ENCODE data around the gene CFAP46. TPM values are rescaled to one million over a fixed set of nuclear protein-coding genes. Genes with fewer than 3 reads are reported as not detected.
"Not testable (repeated sequence)": the region's sequence is repeated elsewhere in the genome, so short reads cannot be mapped to it uniquely, and the experiment has no call there.

Gene CFAP46
- polyA plus RNA-seq, 1 donor from 2014 or later = not detected

DNA sequence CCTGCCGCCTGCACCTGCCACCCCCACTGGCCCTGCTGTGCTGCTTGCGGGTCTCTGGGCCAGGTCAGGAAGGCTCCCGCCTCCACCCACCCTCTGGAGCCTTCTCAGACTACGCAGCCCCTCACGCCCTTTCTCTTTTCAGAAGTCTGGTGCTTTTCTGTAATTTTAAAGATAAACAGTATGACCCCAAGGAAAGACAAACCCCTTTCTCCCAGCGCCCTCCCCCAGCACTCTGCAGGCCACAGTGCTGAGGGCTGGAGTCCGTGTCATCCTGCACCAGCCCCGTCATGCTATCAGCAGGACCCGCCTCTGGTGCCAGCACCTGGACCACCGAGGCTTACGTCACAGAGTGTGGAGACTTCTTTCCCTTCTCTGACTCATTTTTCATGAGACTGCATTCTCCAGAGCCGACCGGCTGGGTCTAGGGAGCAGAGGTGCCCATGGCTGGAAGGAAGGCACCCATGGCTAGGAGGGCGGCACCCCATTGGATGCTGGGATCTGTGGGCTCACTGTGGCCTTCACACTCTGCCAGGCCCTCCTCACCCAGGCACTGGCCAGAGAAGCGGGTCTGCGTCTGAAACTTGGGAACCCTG lies 53.4 kb downstream of the CFAP46 start:
- no peak overlapping the region for H3K4me3 Mint-ChIP-seq
- H3K9me3 Mint-ChIP-seq = no peaks in the 10 kb centered on the region
- peaks cover 2% of the 10 kb centered on the region for H3K36me3 Mint-ChIP-seq
- H3K27ac Mint-ChIP-seq = no peak overlapping the region
- H3K4me1 Mint-ChIP-seq = no peaks in the 10 kb centered on the region
- H3K27me3 Mint-ChIP-seq = peaks cover 5% of the 10 kb centered on the region

DNA sequence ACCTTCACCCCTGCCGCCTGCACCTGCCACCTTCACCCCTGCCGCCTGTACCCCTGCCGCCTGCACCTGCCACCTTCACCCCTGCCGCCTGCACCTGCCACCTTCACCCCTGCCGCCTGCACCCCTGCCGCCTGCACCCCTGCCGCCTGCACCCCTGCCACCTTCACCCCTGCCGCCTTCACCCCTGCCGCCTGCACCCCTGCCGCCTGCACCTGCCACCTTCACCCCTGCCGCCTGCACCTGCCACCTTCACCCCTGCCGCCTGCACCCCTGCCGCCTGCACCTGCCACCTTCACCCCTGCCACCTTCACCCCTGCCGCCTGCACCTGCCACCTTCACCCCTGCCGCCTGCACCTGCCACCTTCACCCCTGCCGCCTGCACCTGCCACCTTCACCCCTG lies 53.9 kb downstream of the CFAP46 start:
- H3K27me3 Mint-ChIP-seq, H3K4me3 Mint-ChIP-seq, H3K4me1 Mint-ChIP-seq, H3K36me3 Mint-ChIP-seq, H3K9me3 Mint-ChIP-seq, H3K27ac Mint-ChIP-seq: not testable (repeated sequence)

DNA sequence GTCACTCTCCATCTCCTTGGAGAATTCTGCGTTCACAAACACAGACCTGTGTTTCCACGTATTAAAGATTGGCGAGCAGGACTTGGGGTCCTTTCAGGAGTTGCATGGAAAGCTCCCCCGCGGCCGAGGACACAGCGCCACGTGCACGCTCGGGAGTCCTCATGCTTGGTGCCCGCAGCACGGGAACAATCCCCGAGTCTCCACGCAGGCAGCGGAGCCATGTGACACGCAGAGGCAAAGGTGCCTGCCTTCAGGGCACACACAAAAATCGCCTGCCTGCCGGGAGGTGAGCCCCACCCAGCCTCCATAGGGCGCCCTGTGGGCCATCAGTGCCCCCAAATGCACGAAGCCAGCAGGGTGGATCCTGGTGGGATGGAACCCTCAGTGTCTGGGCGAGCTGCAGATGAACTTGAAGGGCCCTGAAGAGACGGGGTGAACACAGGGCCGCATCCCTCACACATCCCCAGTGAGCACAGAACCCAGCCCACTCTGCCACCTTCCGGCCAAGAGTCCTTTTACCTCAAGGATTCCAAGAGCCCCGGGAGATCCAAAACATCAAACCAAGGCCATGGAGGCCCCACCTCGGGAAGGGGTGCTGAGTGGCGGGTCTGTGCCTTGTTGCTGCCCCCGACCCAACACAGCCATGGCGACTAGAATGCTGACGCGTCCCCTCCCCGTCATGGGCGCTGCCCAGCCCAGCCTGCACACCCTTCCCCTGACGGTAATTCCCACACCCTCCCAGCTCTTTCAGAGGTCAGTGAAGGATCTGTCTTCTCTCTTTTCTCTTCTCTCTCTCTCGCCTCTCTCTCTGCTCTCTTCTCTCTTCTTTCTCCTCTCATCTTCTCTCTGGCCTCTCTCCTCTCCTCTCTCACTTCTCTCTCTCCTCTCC lies 55.9 kb downstream of the CFAP46 start:
- Mint-ChIP-seq H3K36me3 (no peaks in the 10 kb centered on the region), H3K4me1 (peaks cover 0 to 3% (median 0%) of the 10 kb centered on the region in 3 donors), H3K27ac (no peak overlapping the region), H3K4me3 (peak overlapping the region in 1 of 4 donors; percentile 67), H3K27me3 (peaks cover 4% of the 10 kb centered on the region), H3K9me3 (no peaks in the 10 kb centered on the region)

DNA sequence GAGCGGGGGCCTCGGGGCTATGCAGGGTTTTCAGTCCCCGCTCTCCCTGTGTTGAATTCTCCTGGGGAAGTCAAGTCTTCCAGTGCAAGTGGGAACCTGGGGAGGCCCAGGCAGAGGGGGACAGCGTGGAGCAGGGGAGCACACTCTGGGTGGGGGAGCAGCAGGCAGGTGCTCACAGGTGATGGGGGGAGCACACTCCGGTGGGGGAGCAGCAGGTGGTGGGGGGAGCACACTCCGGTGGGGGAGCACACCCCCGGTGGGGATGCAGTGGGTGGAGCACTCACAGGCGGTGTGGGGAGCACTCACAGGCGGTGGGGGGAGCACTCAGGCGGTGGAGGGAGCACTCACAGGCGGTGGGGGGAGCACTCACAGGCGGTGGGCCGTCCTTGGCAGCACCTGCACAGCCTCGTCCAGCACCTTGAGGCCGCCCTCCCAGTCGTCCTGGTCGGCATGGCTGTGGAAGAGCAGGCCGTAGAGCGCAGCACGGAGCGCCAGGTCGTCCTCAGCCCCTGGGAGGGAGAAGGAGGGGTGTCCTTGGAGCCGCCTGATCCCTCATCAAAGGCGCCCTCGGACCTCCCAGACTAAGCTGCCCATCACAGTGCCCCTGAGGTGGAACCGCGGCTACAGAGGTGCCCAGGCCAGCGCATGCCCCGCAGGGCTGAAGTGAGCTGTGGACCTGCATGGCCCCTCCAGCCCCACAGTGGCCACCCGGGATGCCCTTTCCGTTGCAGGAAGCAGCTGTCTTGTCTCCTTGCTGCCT lies 56.7 kb downstream of the CFAP46 start:
- peaks cover 4% of the 10 kb centered on the region for H3K27me3 Mint-ChIP-seq
- no peak overlapping the region for H3K4me3 Mint-ChIP-seq
- H3K9me3 Mint-ChIP-seq = no peaks in the 10 kb centered on the region
- H3K36me3 Mint-ChIP-seq = no peaks in the 10 kb centered on the region
- no peak overlapping the region for H3K27ac Mint-ChIP-seq
- peaks cover 0 to 3% (median 0%) of the 10 kb centered on the region in 3 donors for H3K4me1 Mint-ChIP-seq

DNA sequence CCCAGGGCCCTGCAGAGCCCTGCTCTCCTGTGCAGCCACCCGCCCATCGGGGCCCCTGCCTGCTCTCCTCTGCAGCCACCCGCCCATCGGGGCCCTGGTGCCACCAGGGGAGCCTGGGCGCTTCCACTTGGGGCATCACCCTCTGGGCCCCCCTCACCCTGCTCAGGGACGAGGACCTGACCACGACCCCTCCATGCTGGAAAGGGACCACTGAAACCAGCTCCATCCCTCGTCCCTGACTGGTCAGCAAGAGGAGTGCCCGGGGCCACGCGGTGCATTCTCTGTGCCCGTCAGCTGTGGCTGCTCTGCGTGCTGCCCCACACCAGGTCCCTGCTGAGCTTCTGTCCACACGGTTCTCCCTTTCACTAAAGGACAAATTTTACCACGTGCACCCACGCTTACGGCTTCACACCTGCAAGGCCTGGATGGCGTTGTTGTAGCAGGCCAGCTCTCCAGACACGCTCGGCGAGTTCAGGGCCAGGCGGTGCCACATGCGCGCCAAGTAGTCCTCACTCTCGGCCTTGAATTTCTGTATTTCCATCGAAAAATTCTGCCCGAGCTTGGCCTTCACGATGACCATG lies 57.6 kb downstream of the CFAP46 start:
- Mint-ChIP-seq H3K27ac (no peak overlapping the region), H3K9me3 (no peaks in the 10 kb centered on the region), H3K36me3 (no peaks in the 10 kb centered on the region), H3K4me1 (peaks cover 0 to 3% (median 0%) of the 10 kb centered on the region in 3 donors), H3K4me3 (no peak overlapping the region), H3K27me3 (peaks cover 2% of the 10 kb centered on the region)

DNA sequence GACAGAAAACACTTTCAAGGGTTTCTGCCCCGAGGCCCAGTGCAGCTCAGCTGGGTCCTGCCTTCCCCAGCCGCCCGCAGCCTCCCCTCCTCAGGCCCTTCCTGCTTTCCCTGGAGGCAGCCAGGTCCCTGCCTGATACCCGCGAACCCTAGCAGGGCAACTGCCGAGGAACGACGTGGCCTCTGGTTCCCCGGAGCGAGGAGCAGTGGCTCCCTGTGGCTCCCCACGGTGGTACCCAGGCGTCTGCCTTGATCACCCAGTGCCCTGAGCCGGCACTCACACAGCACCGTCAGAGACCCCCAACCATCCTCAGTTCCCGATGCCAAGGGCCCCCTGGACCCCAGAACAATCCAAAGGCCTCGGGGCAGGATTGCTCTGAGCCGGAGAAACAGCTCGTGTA lies 58.3 kb downstream of the CFAP46 start:
- Mint-ChIP-seq H3K27me3 (peaks cover 4% of the 10 kb centered on the region), H3K27ac (no peak overlapping the region), H3K4me1 (peaks cover 0 to 3% (median under 1%) of the 10 kb centered on the region in 3 donors), H3K36me3 (no peaks in the 10 kb centered on the region), H3K9me3 (no peaks in the 10 kb centered on the region), H3K4me3 (no peak overlapping the region)

DNA sequence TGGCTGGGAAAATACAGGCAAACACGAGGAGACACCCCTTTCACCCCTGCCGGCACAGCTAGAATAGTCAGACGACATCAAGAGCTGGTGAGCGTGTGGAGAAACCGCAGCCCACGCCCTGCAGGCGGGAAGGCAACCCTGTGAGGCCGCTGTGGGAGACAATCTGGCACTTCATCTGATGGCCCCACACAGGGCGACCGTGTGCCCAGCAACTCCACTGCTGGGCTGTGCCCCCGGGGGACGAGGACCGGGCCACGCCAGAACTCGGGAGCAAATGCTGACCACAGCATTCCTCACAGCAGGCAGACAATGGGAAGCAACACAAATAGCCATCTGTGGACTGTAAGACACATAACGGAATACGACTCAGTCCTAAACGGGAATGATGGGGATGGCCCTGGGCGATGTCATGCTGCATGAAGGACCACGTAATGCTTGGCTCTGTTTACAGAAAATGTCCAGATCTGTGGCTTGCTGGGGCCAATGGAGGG lies 58.9 kb downstream of the CFAP46 start:
- H3K9me3 Mint-ChIP-seq = no peaks in the 10 kb centered on the region
- no peak overlapping the region for H3K4me3 Mint-ChIP-seq
- H3K27me3 Mint-ChIP-seq = peaks cover 5% of the 10 kb centered on the region
- H3K36me3 Mint-ChIP-seq = no peaks in the 10 kb centered on the region
- peaks cover 0 to 3% (median 2%) of the 10 kb centered on the region in 3 donors for H3K4me1 Mint-ChIP-seq
- peak overlapping the region in 1 of 3 donors; percentile 17 for H3K27ac Mint-ChIP-seq

DNA sequence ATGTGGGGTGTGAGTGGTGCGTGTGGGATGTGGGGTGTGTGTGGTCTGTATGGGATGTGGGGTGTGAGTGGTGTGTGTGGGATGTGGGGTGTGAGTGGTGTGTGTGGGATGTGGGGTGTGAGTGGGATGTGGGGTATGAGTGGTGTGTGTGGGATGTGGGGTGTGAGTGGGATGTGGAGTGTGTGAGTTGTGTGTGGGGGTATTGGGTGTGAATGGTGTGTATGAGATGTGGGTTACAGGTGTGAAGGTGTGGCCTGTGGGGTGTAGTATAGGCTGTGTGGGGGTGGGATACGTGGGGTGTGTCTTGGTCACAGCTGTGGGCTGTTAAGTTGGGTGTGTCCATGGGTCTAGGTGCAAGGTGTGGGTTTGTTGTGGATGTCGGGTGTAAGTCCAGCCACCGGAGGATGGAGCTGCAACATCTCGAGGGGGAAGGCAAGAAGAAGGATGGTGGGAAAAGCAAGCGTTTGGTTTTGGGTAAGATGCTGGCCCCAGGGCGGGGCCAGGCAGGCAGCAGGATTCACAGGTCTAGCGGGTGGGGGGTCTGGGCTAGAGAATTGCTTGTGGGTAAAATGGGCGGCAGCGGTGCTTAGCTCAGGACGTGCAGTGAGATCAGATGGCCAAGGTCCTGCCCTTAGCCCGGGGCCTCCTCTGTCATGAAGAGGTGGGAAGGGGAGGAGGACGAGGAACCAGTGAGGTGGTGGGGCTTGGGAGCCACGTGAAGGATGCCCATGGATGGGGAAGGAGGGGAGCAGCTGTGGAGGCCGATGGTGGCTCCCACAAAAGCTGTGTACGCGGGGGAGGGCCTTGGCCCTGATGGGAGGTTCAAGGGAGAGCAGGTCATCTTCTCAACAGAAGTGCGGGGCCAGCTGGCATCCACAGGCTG lies 60.1 kb downstream of the CFAP46 start:
- peaks cover 0 to 3% (median 2%) of the 10 kb centered on the region in 3 donors for H3K4me1 Mint-ChIP-seq
- peaks cover 5% of the 10 kb centered on the region for H3K27me3 Mint-ChIP-seq
- no peak overlapping the region for H3K4me3 Mint-ChIP-seq
- no peaks in the 10 kb centered on the region for H3K9me3 Mint-ChIP-seq
- peaks cover 1% of the 10 kb centered on the region for H3K36me3 Mint-ChIP-seq
- H3K27ac Mint-ChIP-seq = no peak overlapping the region

DNA sequence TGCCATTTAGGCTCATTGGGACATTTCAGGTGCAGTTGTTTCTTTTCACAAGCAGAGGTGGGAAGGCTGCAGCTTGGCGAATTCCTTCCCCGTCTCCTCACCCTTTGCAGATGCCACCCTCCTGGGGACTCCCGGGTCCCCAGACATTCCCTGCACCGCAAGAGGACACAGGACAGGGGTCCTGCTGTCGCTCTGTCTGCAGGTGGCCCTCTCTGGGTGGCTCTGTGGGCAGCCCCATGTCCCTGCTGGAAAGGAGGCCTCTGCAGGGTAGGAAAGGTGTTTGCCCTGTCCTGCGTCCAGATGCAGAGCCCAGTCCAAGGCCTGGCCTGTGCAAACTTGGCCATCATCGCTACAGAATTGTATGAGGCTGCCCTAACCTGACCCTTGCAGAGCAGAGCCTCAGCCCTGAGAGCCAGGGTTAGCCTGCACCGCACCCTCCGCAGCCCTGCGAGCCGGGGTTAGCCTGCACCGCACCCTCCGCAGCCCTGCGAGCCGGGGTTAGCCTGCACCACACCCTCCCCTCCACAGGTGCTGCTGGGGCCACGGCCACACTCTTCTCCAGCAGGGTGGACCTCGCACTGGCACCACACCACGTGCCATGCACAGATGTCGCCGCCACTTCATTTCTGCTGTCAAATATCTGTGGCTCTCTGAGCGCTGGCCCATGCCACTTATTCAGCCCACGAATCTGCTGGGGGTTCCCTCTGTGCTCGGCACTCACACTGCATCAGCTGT lies 61.0 kb downstream of the CFAP46 start:
- no peak overlapping the region for H3K4me3 Mint-ChIP-seq
- H3K27me3 Mint-ChIP-seq = peaks cover 12% of the 10 kb centered on the region
- no peaks in the 10 kb centered on the region for H3K9me3 Mint-ChIP-seq
- no peak overlapping the region for H3K27ac Mint-ChIP-seq
- peaks cover 0 to 3% (median 2%) of the 10 kb centered on the region in 3 donors for H3K4me1 Mint-ChIP-seq
- H3K36me3 Mint-ChIP-seq = peaks cover 1% of the 10 kb centered on the region

DNA sequence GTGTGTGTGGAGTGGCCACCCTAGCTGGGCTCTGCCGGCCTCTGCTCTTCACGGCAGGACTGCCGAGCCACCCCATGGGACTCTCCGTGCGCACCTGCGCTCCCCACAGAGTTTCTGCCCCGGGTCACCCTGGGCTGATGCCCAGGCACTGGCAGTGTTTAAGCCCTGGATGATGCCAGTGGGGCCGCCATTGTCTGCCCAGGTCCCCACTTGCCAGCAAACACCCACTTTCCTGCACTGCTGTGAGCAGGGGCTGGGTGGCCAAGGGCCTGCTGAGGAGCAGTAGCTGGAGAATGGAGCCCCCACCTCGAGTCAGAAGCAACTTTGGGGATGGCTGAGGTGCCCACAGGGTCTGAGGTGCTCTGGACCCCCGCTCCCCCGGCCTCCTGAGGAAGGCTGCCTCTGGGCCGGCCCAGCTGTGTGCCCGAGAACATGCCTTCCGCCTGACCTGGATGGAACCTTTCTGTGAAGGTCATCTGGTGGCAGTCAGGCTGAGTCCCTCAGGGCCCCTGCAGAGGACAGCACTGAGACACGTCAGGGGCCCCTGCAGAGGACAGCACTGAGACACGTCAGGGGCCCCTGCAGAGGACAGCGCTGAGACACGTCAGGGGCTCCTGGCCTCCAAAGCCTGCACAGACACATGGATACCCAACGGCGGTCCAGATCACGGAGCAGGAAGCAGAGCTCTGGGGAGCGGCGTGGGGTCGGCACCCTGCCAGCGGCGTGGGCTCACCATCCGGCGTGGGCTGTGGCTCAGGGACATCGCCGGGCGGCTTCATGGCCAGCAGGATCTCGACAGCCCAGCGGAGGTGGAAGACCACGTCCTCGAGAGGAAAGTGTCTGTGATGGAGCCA lies 62.0 kb downstream of the CFAP46 start:
- Mint-ChIP-seq H3K4me1 (peaks cover 0 to 3% (median 2%) of the 10 kb centered on the region in 3 donors), H3K9me3 (peaks cover 3 to 6% (median 5%) of the 10 kb centered on the region in 3 donors), H3K4me3 (no peak overlapping the region), H3K27ac (no peak overlapping the region), H3K36me3 (peaks cover 1% of the 10 kb centered on the region), H3K27me3 (peaks cover 15% of the 10 kb centered on the region)

DNA sequence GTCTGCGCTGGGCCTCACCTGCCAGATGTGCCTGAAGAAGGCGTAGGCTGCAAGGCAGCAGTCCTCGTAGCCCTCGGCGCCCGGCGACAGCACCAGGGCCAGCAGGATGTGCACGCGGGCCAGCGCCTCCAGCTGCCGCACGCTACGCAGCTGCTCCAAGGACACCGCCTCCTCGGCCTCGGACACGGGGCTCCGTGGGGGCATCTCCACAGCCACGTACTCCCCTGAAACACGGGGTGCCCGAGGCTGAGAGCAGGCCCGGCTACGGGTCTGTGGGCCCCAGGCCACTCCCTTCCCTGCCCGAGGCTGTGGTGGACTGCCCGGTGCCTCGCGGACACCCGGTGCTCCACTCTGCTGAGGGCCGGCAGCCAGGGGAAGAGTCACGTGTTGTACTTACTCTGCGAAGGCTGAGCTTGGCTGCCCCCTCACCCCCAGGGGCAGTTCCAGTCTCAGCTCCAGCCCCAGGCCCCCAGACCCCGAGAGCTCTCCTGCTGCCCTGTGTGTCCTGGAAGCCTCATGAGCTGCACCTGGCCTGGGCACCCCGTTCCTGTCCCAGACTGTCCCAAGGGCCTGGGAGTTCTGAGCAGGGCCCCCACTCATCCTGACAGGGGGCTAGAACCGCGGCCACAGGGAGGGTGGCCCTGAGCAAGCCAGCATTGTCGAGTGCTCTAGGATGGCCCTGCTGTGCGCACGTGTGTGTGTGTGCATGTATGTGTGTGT lies 62.8 kb downstream of the CFAP46 start:
- Mint-ChIP-seq H3K4me3 (no peak overlapping the region), H3K9me3 (peaks cover 5 to 9% (median 7%) of the 10 kb centered on the region in 3 donors), H3K27me3 (peaks cover 17% of the 10 kb centered on the region), H3K27ac (no peak overlapping the region), H3K4me1 (peaks cover 0 to 3% (median 2%) of the 10 kb centered on the region in 3 donors), H3K36me3 (peaks cover 1% of the 10 kb centered on the region)

DNA sequence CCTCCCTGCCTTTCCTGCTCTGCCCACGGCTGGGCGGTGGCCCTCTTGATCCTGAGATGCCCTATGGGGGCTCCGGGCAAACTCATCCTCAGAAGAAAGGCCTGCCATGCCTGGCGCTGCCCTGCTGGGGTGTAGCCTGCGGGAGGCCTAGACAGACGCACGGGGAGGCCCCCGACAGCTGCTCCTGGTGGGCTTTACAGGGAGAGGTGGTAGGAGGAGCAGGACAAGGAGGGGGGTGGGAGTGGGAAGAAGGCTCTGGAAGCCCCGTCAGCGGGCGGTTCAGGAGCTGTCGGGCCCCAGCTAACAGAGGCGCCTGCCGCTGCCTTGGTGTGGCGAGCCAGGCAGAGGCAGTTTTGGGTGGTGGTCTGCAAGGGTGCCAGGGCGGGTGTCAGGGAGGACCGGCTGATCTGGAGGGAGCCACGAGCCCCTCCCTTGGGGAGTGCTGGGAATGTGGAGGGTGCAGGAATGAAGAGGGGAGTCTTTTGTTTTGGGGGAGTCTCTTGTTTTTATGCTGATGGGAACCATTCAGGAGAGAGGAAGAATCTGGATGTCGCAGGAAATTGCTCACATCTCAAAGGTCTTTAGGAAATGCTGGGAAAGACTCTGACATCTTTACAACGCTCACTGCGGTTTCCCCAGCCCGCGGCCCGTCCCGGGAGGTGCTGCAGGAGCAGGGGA lies 63.5 kb downstream of the CFAP46 start:
- Mint-ChIP-seq H3K27me3 (peaks cover 15% of the 10 kb centered on the region), H3K9me3 (peaks cover 5 to 9% (median 7%) of the 10 kb centered on the region in 3 donors), H3K27ac (peak overlapping the region in 1 of 3 donors; percentile 57), H3K36me3 (peaks cover 1% of the 10 kb centered on the region), H3K4me3 (no peak overlapping the region), H3K4me1 (peaks cover 0 to 3% (median 2%) of the 10 kb centered on the region in 3 donors)
